ENCODE measurements around the gene MAP10.
"Not testable (repeated sequence)": the region's sequence is repeated elsewhere in the genome, so short reads cannot be mapped to it uniquely, and the experiment has no call there.

DNA sequence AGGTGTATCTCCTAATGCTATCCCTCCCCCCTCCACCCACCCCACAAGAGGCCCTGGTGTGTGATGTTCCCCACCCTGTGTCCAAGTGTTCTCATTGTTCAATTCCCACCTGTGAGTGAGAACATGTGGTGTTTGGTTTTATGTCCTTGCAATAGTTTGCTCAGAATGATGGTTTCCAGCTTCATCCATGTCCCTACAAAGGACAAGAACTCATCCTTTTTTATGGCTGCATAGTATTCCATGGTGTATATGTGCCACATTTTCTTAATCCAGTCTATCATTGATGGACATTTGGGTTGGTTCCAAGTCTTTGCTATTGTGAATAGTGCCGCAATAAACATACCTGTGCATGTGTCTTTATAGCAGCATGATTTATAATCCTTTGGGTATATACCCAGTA, 19.6 kb upstream of the MAP10 start:
- TF ChIP-seq, protein P1, sequence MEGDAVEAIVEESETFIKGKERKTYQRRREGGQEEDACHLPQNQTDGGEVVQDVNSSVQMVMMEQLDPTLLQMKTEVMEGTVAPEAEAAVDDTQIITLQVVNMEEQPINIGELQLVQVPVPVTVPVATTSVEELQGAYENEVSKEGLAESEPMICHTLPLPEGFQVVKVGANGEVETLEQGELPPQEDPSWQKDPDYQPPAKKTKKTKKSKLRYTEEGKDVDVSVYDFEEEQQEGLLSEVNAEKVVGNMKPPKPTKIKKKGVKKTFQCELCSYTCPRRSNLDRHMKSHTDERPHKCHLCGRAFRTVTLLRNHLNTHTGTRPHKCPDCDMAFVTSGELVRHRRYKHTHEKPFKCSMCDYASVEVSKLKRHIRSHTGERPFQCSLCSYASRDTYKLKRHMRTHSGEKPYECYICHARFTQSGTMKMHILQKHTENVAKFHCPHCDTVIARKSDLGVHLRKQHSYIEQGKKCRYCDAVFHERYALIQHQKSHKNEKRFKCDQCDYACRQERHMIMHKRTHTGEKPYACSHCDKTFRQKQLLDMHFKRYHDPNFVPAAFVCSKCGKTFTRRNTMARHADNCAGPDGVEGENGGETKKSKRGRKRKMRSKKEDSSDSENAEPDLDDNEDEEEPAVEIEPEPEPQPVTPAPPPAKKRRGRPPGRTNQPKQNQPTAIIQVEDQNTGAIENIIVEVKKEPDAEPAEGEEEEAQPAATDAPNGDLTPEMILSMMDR (IDR thresholded peaks at IDR 0.05), result not testable (repeated sequence)
- TF ChIP-seq POLR2A (IDR thresholded peaks at IDR 0.05), result not testable (repeated sequence)

Data from Peyer's patch (tissue), 4 donors.